ENCODE results near the gene GMPR.
A peak's percentile ranks its signal among the peaks of the same experiment; 100 is the strongest.

Gene GMPR

GRCh38 chr6:16200321-16200883 lies 38.0 kb upstream of the GMPR start:
- no peak for TF ChIP-seq ZFX (IDR thresholded peaks at IDR 0.05; ENCODE audit: borderline replicate concordance)
- no peak for TF ChIP-seq CTCF (IDR thresholded peaks at IDR 0.05)
- H3K27ac ChIP-seq, result no peak overlapping the region

GRCh38 chr6:16201706-16202105 lies 36.7 kb upstream of the GMPR start:
- TF ChIP-seq ZFX (IDR thresholded peaks at IDR 0.05; ENCODE audit: borderline replicate concordance), result no peak
- no peak for TF ChIP-seq CTCF (IDR thresholded peaks at IDR 0.05)
- no peak overlapping the region for H3K27ac ChIP-seq

GRCh38 chr6:16204653-16205376 lies 33.6 kb upstream of the GMPR start:
- TF ChIP-seq ZFX (IDR thresholded peaks at IDR 0.05; ENCODE audit: borderline replicate concordance) (no peak), CTCF (IDR thresholded peaks at IDR 0.05) (no peak)
- no peak overlapping the region for H3K27ac ChIP-seq

GRCh38 chr6:16205377-16206144 lies 32.8 kb upstream of the GMPR start:
- no peak overlapping the region for H3K27ac ChIP-seq
- TF ChIP-seq ZFX (IDR thresholded peaks at IDR 0.05; ENCODE audit: borderline replicate concordance) (no peak), CTCF (IDR thresholded peaks at IDR 0.05) (no peak)

GRCh38 chr6:16206595-16207037 lies 31.8 kb upstream of the GMPR start:
- TF ChIP-seq CTCF (IDR thresholded peaks at IDR 0.05) (peak; percentile 91), ZFX (IDR thresholded peaks at IDR 0.05; ENCODE audit: borderline replicate concordance) (no peak)
- H3K27ac ChIP-seq, result no peak overlapping the region

- H3K27ac ChIP-seq, result no peak overlapping the region
- no peak for TF ChIP-seq CTCF (IDR thresholded peaks at IDR 0.05)
- TF ChIP-seq ZFX (IDR thresholded peaks at IDR 0.05; ENCODE audit: borderline replicate concordance), result no peak
Observed at GRCh38 chr6:16208989-16209388, 29.4 kb upstream of the GMPR start.

GRCh38 chr6:16209539-16209938 lies 28.8 kb upstream of the GMPR start:
- TF ChIP-seq CTCF (IDR thresholded peaks at IDR 0.05), result no peak
- H3K27ac ChIP-seq, result no peak overlapping the region
